DMS 273 (cell line): ENCODE results near the gene CNNM1.

Experiments used
- DNase-seq: peaks from one replicate; lab custom pipeline; 2025; ENCODE audit not compliant: unreplicated experiment; lab: John Stamatoyannopoulos, UW

CNNM1 gene

DNA sequence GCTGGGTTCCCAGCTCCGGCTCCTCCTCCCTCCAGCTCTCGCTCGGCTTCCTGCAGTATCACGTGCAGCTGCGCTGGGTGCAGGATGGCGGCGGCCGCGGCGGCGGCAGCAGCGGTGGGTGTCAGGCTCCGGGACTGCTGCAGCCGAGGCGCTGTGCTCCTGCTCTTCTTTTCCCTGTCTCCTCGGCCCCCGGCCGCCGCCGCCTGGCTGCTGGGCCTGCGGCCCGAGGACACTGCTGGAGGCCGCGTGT lies at the start of gene CNNM1:
Gene CNNM1, plus strand, starts transcription at position 53 of the 250 bp plus-strand sequence. Its CDS starts 32 bp downstream, at position 85.
- peak; percentile 80 for DNase-seq

DNA sequence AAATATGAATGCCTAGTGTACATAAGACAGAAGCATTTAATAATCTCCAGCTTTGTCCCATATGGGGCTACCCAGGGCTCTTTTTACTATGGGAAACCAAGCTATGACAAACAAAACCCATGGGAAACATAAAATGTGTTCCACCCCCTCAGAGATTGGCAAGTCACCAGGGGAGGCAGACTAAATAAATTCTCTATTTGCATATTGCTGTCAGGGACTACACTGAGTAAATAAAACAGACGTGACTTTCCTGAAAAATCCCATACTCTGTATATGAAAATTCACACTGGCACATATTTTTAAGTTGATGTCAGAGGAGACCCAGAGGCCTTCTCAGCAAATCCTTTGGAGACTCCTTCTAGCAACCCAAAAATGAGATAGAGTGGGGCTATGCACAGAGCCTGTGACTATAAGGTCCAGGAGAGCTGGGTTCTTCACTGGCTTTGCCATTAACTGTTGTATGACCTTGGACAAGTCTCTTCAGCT lies 49.5 kb upstream of the CNNM1 start:
- DNase-seq, result peak; percentile 19

DNA sequence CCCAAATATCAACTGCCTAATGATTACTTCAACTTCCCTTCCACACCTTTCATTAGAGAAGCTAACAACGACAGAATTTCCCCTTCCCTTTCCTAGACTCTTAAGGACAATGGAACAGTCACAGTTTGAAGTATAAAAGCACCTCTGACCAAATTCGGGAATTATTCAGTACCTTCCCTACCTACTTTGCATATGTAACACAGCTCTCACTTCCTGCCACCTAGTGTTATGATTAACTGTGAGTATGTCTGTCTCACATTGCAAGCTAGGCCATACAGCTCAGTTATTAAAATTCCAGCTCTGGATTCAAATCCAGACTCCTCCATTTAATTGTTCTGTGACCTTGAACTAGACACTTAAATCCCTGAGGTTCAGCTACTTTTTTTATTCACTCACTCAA lies 48.7 kb upstream of the CNNM1 start:
- DNase-seq, result no peak

DNA sequence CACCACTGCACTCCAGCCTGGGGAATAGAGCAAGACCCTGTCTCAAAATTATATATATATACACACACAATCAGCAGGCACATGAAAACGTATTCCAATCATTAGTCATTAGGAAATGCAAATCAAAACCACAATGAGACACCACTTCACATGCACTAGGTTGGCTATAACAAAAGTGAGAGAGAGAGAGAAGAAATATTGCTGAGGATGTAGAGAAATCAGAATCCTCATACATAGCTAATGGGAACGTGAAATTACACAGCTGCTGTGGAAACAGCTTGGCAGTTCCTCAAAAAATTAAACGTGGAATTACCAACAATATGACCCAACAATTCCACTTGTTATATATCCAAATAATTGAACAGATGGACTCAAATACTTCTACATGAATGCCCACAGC lies 43.3 kb upstream of the CNNM1 start:
- DNase-seq, result no peak

DNA sequence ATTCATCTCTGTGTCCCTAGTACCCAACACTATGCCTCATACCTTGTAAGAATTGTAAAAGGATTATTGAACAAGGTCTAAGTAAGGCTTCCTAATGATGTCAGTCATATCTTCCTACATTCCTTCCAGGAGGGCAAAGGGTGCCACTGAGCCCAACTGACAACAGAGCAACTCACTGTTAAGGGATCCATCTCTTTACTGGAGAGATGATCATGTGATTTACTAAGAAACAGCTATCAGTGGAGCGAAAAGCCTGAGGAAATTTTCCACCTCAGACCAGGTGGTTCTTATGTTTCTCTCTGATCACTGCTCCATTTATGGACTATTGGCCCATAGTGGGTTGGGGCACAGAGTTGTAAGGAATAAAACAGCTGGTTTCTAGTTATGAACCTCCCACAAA lies 38.9 kb upstream of the CNNM1 start:
- no peak for DNase-seq

DNA sequence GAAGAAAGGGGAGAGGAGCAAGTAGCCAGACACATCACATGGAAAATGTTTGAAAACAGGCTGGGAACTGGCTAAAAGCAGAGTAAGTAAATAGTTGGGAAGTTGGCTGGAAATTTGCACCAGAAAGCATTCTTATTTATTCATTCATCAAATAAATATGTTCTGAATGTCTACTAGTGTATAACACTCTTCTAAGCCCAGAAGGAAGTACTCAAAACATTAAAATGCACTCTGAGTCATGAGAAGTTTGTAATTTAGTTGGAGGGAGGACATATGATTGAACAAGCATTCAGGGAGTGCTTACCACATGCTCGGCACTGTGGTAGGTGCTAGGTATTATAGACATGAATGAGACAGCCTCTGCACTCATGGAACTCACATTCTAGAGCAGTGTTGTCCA lies 37.0 kb upstream of the CNNM1 start:
- no peak for DNase-seq

DNA sequence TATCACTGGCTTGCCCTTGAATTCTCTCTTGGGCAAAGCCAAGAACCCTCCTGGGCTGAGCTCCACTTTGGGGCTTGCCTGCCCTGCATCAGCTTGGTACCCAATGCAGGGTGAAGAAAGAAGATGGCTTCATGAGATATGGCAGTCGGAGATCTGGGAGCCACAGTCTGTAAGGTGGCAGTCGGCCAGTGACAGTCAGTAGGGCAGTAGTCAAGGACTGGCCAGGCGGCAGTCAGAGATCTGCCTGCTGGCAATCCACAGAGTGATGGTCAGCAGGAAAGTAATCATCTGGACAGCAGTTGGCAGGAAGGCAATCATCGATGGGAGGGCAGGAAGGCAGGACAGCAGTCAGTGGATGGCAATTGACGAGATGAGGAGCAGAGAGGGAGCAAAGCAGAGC lies 32.6 kb upstream of the CNNM1 start:
- no peak for DNase-seq

DNA sequence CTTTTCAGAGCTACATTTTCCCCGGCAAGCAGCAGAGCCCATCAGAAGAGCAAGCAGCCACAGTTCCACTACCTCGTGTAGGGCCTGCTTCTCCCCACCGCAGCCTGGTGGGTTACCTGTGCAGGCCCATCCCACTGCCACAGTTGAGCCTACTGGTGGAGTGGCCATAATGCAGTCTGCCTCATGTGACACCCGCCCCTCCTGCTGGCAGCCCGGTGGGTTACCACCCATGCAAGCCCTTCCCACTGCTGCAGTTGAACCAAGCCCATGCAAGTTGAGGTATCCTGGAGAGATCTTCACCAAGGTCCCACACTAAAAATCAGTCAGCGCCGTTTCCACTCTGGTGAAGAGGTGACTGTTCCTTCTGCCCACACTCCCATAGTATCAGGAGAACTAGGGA lies 32.1 kb upstream of the CNNM1 start:
- peak; percentile 15 for DNase-seq

DNA sequence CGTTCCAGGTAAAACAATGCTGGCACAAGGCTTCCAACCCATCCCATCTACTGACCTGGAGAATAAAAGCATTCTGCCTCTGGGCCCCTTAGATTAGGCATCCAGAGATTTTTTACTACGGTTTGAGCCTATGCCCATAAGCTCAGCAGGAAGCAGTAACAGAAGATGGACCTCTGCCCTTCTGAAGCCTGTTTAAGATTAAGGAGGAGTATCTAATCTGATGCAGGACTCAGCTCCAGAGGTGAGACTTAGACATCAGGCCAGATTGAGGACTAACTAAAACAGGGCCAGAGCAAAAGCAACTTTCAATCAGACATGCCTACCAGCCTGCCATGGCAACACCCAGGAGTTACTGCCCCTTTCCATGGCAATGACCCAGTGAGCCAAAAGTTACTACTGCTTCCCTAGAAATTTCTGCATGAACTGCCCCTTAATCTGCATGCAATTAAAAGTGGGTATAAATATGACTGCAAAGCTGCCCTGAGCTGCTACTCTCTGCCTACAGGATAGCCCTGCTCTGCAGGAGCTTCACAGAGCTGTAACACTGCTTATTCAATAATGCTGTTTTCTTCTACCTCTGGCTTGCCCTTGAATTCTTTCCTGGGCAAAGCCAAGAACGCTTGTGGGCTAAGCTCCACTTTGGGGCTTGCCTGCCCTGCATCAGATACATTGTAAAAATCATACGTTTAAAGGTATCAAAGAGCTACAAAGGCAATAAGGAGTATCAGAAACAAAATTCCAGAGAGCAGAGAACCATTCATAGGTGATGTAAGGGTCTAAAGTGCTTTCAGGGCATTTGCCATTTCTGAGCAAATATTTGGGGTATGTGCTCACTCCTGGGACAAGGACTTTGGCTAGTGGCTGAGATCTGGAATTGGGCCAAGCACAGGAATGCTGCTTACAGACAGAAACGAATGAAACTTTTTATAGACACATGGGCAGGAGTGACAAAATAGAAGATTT lies 25.0 kb upstream of the CNNM1 start:
- peak; percentile 44 for DNase-seq

DNA sequence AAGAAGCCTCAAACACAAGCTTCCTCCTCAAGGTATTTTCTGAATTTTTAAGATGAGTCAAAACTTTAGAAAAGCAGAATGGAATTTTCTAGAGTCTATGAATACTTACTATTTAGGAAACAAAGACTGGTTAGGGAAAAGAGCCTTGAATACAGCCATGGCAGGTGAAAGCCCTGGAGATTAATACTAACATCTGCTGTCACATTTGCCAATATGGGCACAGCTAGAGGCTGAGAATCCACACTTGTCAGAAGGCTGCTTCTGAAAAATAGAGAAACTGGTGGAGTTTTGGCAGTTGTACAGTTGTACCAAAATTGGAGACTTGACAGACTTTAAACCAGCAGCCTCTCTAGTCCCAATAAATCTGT lies 24.3 kb upstream of the CNNM1 start:
- peak; percentile 52 for DNase-seq

DNA sequence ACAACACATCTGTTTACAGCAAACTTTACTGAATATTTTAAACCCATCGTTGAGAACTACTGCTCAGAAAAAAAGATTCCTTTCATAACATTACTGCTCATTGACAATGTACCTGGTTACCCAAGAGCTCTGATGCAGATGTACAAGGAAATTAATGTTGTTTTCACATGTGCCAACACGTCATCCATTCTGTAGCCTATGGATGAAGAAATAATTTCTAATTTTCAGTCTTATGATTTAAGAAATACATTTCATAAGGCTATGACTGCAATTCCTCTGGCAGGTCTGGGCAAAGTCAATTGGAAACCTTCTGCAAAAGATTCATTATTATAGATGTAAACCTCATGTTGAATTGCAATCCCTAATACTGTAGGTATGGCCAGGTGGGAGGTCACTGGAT lies 16.7 kb upstream of the CNNM1 start:
- DNase-seq, result no peak

DNA sequence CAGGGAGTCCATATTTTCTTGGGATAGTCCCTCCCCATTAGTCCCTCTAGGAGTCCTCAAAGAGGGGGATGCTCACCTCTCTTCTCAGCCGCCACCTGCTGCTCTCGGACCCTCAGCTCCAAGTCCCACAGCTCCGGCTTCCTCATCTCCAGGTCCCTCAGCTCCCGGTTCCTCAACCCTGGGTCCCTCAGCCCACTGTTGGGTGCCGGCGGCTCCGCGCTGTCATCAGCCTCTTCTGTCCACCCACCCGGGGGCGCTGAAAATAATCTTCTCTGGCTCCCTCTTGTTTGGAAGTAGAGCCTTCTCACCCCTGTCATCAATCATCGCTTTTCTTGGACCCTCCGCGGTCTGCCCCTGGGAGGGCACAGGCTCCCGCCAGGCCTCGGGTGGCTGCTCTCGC lies 13.3 kb upstream of the CNNM1 start:
- no peak for DNase-seq

DNA sequence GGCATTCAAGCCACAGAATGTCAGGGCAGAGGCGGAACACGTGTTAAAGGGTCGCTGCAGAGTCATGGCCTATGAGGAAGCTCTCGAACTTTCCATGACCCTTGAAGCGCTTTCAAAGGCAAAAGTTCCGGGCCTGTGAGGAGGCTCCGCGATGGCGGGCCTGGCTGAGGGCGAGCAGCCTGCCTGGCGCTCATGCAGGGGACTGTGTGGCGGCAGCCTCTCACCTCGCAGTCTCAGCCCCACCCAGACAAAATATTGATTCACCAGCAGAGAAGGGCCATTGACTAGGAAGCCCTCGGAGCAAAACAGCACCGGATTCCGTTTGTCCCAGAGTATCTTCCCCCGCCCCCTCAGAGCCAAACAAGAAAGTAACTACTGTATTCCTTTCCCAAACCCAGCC lies 12.8 kb upstream of the CNNM1 start:
- DNase-seq, result no peak

DNA sequence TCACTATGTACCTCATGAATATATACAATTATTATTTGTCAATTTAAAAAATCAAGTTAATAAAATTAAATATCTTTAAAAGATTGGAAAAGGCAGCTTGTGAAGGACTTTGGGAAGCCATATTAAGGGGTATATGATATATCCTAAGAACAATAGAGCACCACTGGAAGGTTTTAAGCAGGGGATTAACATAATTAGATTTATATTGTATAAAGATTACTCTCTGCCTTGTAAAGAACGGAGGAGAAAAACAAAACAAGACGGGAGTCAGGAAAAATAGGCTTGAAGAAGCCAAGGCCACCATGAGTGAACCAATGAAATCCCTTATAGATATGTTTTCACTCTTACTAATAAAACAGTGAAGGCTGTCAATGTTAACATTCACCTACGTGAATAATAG lies 11.1 kb upstream of the CNNM1 start:
- no peak for DNase-seq

DNA sequence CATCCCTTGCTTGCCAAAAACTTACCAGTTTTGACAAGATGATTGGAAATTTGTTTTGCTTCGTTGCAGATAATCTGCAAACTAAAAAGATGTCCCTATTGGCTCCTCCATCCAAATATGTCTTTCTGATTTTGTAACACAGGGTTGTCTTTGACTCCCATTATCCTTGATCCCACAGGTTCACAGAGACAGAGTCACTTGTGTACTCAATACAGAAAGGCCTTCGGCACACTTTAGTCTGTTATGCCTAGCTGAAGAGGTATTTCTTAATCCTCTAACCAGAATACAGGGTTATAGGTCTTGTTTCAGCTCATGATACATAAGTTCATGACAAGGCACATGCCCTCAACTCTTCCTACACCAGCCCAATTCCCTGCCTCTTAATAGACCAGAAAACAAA lies 10.7 kb upstream of the CNNM1 start:
- no peak for DNase-seq

DNA sequence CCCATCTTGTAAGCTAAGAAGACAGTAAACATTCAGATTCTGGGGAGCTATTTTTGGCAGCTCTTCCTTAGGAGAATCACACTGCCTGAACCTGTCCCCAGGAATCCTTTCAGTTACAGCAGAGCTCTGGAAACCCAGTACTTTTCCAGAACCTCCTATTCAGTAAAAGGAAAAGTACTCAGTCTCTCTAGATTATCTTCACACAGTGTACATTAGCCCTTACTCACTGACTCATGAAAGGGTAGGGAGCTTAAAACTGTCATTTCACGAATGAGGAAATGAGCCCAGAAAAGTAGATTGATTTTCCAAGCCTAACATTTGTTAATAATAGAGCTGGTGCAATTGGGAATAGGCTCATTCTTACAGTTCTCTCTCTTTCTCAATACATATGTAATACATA lies 3.9 kb upstream of the CNNM1 start:
- DNase-seq, result no peak

DNA sequence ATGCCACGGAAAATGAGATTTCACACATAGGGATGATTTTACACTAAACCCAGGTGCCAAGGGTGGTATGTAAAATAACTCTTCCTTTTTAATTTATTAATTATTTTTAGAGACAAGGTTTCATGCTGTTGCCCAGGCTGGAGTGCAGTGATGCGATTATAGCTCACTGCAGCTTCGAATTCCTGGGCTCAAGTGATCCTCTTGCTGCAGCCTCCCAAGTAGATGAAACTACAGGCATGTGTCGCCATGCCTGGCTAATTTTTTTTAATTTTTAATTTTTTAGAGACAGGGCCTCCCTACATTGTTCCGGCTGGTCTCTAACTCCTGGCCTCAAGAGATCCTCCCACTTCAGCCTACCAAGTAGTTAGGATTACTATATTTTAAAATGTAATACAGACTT lies 2.3 kb upstream of the CNNM1 start:
- no peak for DNase-seq

DNA sequence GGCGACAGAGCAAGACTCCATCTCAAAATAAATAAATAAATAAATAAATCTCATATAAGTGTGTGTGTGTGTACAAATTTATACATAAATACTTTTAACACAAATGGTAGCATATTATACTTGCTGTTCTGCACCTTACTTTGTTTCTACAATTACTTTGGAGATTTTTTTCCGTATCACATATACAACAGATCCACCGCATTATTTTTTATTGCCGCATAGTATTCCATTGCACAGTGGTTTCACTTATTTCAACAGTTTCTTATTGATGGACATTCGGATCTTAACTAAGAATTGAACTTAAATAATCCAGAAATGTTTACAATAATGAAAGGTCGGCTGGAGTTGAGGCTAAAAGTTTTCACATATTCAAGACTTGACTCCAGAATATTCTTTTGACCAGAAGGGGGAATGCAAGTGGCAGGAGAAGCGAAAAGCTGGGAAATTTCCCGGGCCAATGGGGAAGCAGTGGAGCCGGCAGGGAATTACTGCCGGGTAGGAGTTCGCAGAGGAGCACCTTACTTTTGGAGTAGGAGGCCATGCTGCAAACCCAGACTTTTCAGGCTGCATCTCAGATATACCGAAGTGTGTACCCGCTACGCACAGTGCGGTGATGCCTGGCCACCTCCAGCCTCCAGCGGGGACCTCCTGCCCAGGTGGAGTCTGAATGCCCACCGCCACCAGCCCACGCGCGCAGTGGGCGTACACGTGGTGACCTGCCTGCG lies 415 bp upstream of the CNNM1 start:
- peak; percentile 74 for DNase-seq

DNA sequence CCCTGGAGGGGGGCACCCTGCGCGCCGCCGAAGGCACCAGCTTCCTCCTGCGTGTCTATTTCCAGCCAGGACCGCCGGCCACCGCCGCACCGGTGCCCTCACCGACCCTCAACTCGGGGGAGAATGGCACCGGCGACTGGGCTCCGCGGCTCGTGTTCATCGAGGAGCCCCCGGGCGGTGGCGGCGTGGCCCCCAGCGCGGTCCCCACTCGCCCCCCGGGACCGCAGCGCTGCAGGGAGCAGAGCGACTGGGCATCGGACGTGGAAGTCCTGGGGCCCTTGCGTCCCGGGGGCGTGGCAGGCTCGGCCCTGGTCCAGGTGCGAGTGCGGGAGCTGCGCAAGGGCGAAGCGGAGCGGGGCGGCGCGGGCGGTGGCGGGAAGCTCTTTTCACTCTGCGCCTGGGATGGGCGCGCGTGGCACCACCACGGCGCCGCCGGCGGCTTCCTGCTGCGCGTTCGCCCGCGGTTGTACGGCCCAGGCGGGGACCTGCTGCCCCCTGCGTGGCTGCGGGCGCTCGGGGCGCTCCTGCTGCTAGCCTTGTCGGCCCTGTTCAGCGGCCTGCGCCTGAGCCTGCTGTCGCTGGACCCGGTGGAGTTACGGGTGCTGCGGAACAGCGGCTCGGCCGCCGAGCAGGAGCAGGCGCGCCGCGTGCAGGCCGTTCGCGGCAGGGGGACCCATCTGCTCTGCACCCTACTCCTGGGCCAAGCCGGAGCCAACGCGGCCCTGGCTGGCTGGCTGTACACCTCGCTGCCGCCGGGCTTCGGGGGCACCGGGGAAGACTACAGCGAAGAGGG lies 594 bp downstream of the CNNM1 start:
- DNase-seq, result peak; percentile 69

DNA sequence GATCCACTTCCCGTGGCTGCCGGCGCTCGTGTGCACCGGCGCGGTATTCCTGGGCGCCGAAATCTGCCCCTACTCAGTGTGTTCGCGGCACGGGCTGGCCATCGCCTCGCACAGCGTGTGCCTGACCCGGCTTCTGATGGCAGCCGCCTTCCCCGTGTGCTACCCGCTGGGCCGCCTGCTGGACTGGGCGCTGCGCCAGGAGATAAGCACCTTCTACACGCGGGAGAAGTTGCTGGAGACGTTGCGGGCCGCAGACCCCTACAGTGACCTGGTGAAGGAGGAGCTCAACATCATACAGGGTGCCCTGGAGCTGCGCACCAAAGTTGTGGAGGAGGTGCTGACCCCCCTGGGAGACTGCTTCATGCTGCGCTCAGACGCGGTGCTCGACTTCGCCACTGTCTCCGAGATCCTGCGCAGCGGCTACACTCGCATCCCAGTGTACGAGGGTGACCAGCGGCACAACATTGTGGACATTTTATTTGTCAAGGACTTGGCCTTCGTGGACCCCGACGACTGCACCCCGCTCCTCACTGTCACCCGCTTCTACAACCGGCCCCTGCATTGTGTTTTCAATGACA lies 1.3 kb downstream of the CNNM1 start:
- peak; percentile 75 for DNase-seq

DNA sequence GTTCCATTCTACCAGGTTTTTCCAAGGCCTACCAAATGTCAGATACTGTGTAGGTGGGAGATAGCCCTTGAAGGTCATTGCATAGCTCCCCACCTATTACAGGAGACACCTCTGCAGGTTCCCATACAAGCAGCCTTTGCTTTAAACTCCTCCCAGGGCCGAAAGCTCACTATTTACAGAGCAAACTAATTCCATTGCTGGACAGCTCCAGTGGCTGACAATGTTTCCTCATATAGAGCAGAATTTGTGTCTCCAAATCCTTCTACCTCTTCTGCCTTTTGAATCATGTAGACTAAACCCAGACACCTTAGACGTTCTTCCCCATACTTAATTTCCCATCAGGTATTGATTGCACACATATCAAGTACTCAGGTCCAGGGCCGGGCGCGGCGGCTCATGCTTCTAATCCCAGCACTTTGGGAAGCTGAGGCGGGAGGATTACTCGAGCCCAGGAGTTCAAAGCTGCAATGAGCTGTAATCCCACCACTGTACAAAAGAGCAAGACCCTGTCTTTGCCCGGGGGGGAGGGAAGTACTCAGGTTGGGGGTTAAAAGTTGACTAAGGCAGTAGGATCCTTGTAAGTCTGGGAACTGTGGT lies 2.1 kb downstream of the CNNM1 start:
- peak; percentile 19 for DNase-seq
